ENCODE measurements around the gene INHBE.
"Not testable (repeated sequence)": the region's sequence is repeated elsewhere in the genome, so short reads cannot be mapped to it uniquely, and the experiment has no call there.

Gene INHBE

DNA sequence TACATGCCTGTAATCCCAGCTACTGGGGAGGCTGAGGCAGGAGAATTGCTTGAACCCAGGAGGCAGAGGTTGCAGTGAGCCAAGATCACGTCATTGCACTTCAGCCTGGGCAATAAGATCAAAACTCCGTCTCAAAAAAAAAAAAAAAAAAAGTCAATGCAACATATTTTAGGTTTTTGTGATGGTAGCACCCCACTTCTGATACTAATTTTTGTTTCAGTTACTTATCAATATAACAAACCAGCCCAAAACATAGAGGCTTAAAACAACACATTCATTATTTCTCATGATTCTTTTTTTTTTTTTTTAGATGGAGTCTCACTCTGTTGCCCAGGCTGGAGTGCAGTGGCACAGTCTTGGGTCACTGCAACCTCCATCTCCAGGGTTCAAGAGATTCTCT is 13.7 kb upstream of the INHBE start:
- DNase-seq, result not testable (repeated sequence)

DNA sequence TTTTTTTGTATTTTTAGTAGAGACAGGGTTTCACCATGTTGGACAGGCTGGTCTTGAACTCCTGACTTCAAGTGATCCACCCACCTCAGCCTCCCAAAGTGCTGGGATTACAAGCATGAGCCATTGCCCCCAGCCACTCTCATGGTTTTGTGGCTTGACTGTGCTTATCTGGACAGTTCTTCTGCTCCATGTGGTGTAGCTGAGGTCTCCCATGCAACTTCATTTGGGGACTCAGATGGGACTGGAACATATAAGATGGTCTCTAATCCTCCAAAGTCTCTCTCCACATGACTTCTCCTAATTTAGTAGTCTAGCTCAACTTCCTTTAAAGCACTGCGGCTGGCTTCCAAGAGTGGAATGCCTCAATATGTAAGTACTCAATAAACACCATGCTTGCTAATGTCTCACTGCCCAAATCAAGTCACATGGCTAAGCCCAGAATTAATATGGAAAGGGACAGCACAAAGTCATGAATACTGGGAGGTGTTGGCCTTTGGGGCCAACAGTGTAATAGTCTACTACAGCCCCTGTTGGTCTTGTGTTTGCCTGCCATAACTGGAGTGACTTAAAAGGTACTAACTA is 13.2 kb upstream of the INHBE start:
- DNase-seq, result no peak

DNA sequence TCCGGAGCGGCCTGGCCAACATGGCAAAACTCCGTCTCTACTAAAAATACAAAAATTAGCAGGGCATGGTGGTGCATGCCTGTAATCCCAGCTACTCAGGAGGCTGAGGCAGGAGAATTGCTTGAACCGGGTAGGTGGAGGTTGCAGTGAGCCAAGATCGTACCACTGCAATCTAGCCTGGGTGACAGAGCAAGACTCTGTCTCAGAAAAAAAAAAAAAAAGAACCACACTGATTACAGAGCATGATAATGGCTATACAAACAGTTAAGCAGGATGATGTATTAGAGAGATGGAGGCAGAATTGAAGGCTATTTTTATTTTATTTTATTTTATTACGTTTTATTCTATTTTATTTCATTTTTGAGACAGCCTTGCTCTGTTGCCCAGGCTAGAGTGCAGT is 10.8 kb upstream of the INHBE start:
- not testable (repeated sequence) for DNase-seq

DNA sequence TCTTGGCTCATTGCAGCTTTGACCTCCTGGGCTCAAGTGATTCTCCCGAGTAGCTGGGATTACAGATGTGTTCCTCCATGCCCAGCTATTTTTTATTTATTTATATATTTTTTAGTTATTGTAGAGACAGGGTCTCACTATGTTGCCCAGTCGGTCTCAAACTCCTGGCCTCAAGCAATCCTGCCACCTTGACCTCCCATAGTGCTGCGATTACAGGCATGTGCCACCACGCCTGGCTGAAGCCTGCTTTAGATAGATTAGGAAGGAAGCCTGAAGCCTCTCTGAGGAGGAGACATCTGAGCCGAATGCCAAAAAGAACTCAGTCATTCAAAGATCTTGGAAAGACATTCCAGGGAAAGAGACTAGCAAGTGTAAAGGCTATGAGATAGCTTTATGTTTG is 10.4 kb upstream of the INHBE start:
- no peak for DNase-seq

DNA sequence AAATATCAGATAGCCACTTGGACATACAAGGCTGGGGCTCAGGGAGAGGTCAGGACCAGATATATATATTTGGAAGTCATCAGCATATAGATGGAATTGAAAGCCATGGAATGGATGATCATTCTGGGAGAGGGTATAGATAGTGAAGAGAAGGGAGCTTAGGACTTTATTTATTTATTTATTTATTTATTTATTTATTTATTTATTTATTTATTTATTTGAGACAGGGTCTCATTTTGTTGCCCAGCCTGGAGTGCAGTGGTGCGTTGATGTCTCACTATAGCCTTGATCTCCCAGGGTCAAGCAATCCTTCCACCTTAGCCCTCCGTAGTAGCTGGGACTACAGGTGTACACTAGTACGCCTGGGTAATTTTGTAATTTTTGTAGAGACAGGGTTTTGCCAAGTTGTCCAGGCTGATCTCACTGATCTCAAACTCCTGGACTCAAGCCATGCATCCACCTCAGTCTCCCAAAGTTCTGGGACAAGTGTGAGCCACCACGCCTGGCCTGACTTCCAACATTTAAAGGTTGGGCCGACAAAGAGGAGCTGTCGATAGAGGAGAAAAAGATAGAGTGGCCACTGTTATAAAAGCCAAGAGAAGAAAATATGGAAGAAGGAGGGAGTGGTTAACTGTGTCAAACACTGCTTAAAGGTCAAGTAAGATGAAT is 8.7 kb upstream of the INHBE start:
- no peak for DNase-seq

DNA sequence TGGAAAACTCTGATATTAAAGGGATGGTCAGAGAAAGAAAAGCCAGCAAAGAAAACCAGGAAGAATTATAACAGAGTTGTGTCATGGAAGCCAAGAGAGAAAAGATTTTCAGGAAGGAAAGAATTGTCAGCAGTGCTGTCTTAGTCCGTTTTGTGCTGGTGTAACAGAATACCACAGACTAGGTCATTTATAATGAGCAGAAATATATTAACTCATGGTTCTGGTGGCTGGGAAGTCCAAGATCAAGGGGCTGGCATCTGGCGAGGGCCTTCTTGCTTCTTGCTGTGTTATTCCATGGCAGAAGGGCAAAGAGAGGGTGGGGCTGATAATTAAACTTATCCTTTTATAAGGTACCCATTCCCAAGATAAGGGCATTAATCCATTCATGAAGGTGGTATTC is 6.4 kb upstream of the INHBE start:
- DNase-seq, result no peak

DNA sequence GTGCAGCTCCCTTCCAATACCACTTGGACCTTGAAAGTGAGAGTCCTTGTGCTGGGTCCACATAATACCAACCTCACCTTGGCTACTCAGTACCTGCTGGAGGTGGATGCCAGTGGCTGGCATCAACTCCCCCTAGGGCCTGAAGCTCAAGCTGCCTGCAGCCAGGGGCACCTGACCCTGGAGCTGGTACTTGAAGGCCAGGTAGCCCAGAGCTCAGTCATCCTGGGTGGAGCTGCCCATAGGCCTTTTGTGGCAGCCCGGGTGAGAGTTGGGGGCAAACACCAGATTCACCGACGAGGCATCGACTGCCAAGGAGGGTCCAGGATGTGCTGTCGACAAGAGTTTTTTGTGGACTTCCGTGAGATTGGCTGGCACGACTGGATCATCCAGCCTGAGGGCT is 5.7 kb upstream of the INHBE start:
- DNase-seq, result no peak

DNA sequence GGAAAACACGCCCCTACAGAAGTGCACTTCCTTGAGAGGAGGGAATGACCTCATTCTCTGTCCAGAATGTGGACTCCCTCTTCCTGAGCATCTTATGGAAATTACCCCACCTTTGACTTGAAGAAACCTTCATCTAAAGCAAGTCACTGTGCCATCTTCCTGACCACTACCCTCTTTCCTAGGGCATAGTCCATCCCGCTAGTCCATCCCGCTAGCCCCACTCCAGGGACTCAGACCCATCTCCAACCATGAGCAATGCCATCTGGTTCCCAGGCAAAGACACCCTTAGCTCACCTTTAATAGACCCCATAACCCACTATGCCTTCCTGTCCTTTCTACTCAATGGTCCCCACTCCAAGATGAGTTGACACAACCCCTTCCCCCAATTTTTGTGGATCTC is 5.0 kb upstream of the INHBE start:
- DNase-seq, result no peak

DNA sequence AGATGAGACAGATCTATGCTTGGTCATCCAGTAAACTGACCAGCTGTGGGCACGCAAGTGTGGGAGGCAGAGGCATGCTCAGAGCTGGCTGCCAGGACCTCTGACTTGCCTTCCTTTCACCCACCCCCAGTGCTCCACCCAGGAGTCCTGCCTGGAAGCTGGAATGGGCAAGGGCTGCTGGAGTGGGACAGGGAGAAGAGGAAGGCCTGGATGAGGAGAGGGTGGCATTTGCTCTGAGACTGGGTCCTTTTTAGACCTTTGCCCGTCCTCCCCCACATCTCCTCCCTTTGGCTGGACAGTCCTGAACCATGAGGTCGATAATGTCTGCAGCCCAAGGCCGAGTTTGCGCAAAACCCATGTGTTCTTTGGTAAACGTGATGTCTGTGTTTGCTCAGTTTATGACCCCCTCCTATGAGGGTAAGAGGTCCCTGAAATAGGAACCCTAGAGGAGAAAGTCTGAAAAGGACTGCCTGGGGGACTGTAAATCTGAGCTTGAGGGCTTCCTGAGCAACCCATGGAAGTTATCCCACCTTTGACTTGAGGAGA is 3.8 kb upstream of the INHBE start:
- DNase-seq, result no peak

DNA sequence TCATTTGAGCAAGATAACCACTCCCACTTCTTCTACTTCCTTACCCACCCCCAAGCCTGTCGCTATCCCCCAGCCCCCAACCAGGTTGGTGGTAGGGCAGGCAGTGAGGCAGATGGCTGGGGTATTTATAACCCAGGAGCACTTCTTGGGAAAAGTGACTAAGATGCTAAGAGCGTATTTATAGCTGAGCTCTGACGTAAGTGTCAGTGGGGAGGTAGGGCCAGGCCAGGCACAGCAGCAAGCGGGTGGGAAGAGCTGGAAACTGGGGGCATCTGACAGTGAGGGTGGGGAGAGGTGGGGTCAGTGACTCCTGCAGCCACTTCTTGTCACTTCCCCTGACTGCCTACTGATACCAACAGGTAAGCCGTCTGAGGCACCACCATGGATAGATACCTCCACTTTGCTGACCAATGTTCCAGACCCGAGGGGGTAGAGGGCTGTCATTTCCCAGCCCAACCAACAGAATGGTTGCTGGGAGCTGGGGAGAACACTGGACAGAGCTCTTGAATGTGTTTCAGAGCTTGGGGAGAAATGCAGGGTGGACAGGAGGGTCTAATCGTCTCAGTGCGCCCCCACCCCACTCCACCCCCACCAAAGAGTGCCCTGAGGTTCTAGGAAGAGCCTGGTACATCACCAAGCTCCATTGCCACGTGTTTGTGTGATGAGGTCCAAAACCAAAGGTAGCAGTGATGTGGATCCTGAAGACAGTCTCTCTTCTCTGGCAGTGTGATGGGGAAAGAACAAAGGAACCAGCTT is 2.7 kb upstream of the INHBE start:
- DNase-seq, result peak in 1 of 14 donors; percentile 29

DNA sequence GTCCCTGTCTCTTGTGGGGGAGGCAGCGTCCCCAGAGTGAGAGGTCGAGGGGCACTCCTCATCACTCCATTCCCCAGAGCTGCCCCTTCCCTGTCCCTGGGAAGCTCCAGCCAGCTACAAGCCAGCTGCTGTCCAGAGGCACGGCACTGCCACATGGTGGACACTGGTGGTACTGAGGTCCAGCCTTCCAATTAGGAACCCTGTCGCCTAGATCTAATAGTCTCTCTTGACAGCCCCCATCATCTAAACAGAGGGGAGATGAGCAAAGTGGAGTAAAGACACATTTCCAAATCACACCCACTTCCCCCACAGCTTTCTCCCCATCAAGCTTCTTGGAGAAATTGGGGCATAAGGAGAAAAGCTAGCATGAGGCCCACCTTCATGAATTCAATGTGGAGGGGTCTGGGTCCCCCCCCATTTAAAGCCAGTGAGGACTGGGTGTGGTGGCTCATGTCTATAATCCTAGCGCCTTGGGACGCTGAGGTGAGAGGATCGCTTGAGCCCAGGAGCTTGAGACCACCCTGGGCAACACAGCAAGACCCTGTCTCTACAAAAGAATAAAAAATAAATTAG is 2.1 kb upstream of the INHBE start:
- peak in 10 of 14 donors; percentile 14 to 70 (median 36) for DNase-seq

DNA sequence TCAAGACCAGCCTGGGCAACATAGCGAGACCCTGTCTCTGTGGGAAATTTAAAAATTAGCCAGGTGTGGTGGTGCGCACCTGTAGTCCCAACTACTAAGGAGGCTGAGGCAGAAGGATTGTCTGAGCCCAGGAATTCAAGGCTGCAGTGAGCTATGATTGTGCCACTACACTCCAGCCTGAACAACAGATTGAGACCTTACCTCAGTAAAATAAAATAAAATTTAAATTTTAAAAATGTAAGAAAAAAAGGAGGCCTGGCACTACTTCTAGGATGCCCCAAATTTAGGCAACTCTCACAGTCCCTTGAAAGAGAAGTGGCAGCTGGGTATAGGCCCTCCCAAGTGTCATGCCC is 918 bp upstream of the INHBE start:
- no peak for DNase-seq

DNA sequence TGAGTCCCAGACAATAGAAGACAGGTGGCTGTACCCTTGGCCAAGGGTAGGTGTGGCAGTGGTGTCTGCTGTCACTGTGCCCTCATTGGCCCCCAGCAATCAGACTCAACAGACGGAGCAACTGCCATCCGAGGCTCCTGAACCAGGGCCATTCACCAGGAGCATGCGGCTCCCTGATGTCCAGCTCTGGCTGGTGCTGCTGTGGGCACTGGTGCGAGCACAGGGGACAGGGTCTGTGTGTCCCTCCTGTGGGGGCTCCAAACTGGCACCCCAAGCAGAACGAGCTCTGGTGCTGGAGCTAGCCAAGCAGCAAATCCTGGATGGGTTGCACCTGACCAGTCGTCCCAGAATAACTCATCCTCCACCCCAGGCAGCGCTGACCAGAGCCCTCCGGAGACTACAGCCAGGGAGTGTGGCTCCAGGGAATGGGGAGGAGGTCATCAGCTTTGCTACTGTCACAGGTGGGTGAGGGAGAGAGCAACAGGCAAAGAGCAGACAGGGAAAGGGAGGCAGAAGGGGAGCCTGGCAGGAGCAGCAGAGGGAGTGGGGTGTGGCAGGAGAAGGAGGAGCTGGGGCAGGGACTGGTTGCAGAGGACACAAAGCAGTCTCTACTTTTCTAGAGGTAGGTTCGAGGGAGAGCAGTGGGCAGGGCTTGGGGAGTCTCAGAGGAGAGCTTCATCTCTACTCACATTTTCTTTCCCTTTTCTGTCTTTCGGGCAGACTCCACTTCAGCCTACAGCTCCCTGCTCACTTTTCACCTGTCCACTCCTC is 452 bp downstream of the INHBE start:
- DNase-seq, result no peak

DNA sequence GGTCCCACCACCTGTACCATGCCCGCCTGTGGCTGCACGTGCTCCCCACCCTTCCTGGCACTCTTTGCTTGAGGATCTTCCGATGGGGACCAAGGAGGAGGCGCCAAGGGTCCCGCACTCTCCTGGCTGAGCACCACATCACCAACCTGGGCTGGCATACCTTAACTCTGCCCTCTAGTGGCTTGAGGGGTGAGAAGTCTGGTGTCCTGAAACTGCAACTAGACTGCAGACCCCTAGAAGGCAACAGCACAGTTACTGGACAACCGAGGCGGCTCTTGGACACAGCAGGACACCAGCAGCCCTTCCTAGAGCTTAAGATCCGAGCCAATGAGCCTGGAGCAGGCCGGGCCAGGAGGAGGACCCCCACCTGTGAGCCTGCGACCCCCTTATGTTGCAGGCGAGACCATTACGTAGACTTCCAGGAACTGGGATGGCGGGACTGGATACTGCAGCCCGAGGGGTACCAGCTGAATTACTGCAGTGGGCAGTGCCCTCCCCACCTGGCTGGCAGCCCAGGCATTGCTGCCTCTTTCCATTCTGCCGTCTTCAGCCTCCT is 1.1 kb downstream of the INHBE start:
- DNase-seq, result peak in 1 of 14 donors; percentile 31

DNA sequence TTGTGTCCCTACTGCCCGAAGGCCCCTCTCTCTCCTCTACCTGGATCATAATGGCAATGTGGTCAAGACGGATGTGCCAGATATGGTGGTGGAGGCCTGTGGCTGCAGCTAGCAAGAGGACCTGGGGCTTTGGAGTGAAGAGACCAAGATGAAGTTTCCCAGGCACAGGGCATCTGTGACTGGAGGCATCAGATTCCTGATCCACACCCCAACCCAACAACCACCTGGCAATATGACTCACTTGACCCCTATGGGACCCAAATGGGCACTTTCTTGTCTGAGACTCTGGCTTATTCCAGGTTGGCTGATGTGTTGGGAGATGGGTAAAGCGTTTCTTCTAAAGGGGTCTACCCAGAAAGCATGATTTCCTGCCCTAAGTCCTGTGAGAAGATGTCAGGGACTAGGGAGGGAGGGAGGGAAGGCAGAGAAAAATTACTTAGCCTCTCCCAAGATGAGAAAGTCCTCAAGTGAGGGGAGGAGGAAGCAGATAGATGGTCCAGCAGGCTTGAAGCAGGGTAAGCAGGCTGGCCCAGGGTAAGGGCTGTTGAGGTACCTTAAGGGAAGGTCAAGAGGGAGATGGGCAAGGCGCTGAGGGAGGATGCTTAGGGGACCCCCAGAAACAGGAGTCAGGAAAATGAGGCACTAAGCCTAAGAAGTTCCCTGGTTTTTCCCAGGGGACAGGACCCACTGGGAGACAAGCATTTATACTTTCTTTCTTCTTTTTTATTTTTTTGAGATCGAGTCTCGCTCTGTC is 1.8 kb downstream of the INHBE start:
- DNase-seq, result no peak

DNA sequence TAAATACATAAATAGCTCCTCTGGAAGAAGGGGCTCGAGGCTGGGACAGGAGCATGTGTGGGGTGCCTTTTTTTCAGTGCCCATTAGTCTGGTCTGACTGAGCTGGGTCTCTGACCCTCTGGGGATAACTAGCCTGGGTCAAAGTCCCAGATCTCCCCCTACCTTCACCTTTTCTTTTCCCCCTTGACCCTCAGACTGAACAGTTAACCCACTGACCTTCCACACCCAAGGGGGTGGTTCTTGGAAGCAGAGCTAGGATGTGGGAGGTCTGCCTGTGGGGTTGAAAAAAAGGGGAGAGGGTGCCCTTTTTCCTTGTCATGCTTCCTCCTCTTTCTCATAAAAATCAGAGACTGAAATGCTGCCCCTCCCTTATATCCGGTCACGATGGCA is 3.6 kb downstream of the INHBE start:
- DNase-seq, result no peak

DNA sequence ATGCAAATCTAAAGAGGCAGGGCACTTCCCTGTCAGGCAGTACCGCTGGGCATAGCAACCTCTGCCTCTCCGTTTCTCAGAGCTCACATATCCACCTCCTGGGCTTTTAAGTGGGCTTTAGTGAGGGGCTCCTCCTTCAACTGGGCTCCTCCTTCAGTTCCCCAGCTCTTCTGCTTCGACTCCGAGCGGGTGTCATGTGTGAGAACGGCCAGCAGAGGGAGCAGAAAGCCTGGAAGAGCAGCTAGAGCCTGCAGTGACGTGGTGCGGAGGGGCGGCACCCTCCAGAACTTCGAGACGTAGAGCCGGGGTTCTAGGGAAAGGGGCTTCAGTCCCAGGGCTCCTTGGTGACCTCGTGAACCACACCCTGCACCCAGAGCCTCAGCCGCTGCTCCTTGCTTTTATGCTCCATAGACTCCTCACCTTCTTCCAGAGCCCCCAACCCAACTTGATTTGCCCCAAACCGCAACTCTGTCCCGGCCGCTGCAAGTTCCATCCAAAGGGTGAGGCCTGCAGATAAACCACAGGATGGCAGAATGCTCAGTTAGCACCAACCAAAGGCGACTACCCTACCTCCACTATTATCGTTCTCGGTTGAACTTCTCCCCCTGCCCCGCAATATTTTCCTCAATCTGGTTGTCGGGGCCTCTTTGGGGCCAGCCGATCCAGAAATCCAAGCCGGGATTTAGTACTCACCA is 4.1 kb downstream of the INHBE start:
- DNase-seq, result peak; percentile 34 to 88 (median 82)

DNA sequence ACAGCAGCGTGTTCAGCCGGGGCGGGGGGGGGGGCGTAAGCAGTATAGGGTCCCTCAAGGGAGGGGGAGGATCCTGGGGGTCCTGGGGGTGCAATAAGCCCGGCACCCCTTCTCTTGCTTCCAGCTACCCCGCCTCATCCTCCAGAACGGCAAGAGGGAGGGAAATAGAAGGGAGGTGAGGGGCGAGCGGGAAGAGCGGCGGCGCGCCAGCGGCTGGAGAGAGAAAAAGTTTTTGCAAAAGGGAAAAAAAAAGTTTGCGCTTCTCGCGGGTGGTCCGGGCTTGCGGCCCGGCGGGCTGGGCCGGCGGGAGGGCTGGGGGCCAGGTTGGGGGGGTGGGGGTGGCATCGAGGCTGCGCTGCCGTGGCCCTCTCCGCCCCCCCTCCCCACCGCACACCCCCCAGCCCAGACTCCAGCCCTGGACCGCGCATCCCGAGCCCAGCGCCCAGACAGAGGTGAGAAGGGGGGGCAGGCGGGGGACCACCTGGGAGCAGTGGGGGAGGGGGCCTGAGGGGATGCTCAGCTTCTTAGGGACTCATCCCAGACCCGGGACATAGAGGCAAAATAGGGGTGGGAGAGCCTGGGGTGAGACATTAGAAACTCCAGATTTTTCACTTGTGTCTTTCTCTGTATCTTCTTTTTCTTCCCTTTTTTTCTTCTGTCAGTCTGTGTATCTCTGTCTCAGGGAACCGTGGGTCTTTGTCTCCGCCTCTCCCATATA is 4.8 kb downstream of the INHBE start, which contains the start of gene GLI1:
TSS of gene GLI1 (plus strand) at position 36 of the 718 bp plus-strand sequence. CDS start 3,907 bp downstream, outside the sequence.
- DNase-seq, result peak in 1 of 14 donors; percentile 52

DNA sequence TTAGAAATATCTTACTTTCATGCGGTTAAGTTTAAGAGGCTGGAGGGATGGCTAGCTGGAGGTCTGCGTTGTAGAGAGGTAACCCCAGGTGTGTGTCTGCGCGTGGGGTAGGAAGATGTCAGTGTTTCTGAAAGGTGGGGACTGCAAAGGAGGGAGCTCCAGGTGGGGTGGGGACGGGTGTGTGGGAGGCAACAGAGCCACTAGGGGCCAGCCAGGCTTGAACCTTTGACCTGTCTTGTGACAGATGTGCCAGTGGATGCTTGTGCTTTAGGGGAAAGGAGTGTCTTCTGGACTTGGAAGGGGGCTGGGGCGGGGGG is 5.3 kb downstream of the INHBE start:
- DNase-seq, result no peak

DNA sequence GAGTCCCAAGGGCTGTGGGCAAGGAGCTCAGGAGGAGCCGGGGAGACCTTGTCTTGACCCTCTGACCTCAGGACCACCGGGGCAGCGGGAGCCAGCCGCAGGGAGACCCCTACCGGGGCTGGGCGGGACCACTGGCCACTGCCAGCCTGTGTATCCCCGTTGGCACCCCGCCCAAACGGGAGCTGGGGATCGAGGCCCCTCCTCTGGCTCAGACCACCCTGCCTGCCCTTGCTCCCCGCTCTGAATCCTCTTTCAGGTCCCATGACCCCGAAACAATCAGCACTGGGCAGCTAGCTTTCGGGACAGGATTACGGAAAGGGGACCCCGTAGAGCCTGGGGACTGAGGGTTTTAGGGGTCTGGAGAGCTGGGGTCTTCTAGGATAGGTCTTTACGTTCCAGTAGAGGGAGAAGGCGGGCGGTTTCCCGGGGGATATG is 5.8 kb downstream of the INHBE start:
- peak in 1 of 14 donors; percentile 8 for DNase-seq
